Trophoblast cell (in vitro differentiated cells and primary cell): ENCODE results near the gene ITGB1.

Experiments
- DNase-seq, 2 donors: peaks; one replicate each; pipeline ENCODE4 v3.0.0-alpha.2; 2016
- H2AFZ ChIP-seq: 2 replicates; pipeline ENCODE4 v1.6.1; 2013; ENCODE audit warnings: low read length, moderate library complexity, mild to moderate bottlenecking; ENCODE audit not compliant: insufficient read depth, poor library complexity
- H2AK5ac ChIP-seq: 2 replicates; pipeline ENCODE4 v1.6.1; 2013; ENCODE audit warnings: mild to moderate bottlenecking, low read length
- H2BK120ac ChIP-seq: 2 replicates; pipeline ENCODE4 v1.6.1; 2013; ENCODE audit warnings: low read length, mild to moderate bottlenecking, moderate library complexity; ENCODE audit not compliant: insufficient read depth, poor library complexity
- H2BK12ac ChIP-seq: 2 replicates; pipeline ENCODE4 v1.6.1; 2013; ENCODE audit warnings: mild to moderate bottlenecking, low read length, moderate library complexity
- H2BK5ac ChIP-seq: 2 replicates; pipeline ENCODE4 v1.6.1; 2013; ENCODE audit warnings: low read length, low read depth, moderate library complexity, mild to moderate bottlenecking; ENCODE audit not compliant: poor library complexity
- H3K14ac ChIP-seq: 2 replicates; pipeline ENCODE4 v1.6.1; 2013; ENCODE audit warnings: mild to moderate bottlenecking, low read length
- H3K18ac ChIP-seq: 2 replicates; pipeline ENCODE4 v1.6.1; 2013; ENCODE audit warnings: mild to moderate bottlenecking, low read length
- H3K23ac ChIP-seq: 2 replicates; pipeline ENCODE4 v1.6.1; 2013; ENCODE audit warnings: low read length
- H3K27ac ChIP-seq: 2 replicates; pipeline ENCODE4 v1.5.1; 2013; ENCODE audit warnings: low read depth, mild to moderate bottlenecking, inconsistent platforms, low read length, moderate library complexity
- H3K27me3 ChIP-seq: 2 replicates; pipeline ENCODE4 v1.6.1; 2013; ENCODE audit warnings: inconsistent platforms, mild to moderate bottlenecking, low read length, moderate library complexity; ENCODE audit not compliant: insufficient read depth
- H3K36me3 ChIP-seq, 2 experiments: 1 replicate in 1 of 2; 2 replicates in 1 of 2; pipeline ENCODE4 v1.6.1; 2013; ENCODE audit warnings: low read length in 2 of 2, mild to moderate bottlenecking in 2 of 2, moderate library complexity in 1 of 2; ENCODE audit not compliant: insufficient read depth in 2 of 2, control insufficient read depth in 1 of 2
- H3K4ac ChIP-seq: 2 replicates; pipeline ENCODE4 v1.6.1; 2013; ENCODE audit warnings: low read depth, mild to moderate bottlenecking, low read length, moderate library complexity
- H3K4me1 ChIP-seq, 2 experiments: 1 replicate in 1 of 2; 2 replicates in 1 of 2; pipeline ENCODE4 v1.6.1; 2013; ENCODE audit warnings: low read length in 2 of 2, mild to moderate bottlenecking in 2 of 2, moderate library complexity in 1 of 2; ENCODE audit not compliant: insufficient read depth in 2 of 2, control insufficient read depth in 1 of 2
- H3K4me2 ChIP-seq: 2 replicates; pipeline ENCODE4 v1.6.1; 2013; ENCODE audit warnings: inconsistent platforms, mild to moderate bottlenecking, low read length, moderate library complexity
- H3K4me3 ChIP-seq: 2 replicates; pipeline ENCODE4 v1.5.1; 2013; ENCODE audit warnings: mild to moderate bottlenecking, low read depth, low read length, inconsistent platforms
- H3K79me1 ChIP-seq: one replicate; pipeline ENCODE4 v1.6.1; 2013; ENCODE audit warnings: low read length
- H3K79me2 ChIP-seq: 2 replicates; pipeline ENCODE4 v1.6.1; 2013; ENCODE audit warnings: low read length, mild to moderate bottlenecking; ENCODE audit not compliant: control insufficient read depth, insufficient read depth, poor library complexity
- H3K9ac ChIP-seq: 2 replicates; pipeline ENCODE4 v1.6.1; 2013; ENCODE audit warnings: mild to moderate bottlenecking, low read length
- H3K9me3 ChIP-seq: 2 replicates; pipeline ENCODE4 v1.6.1; 2013; ENCODE audit warnings: low read depth, mild to moderate bottlenecking, control low read depth, inconsistent platforms, low read length; ENCODE audit not compliant: insufficient read depth
- H4K12ac ChIP-seq: 2 replicates; pipeline ENCODE4 v1.6.1; 2013; ENCODE audit warnings: low read depth, mild to moderate bottlenecking, low read length, moderate library complexity
- H4K8ac ChIP-seq: 2 replicates; pipeline ENCODE4 v1.6.1; 2013; ENCODE audit warnings: low read depth, mild to moderate bottlenecking, low read length, moderate library complexity
- H4K91ac ChIP-seq: one replicate; pipeline ENCODE4 v1.6.1; 2013; ENCODE audit warnings: low read depth, mild to moderate bottlenecking, low read length, moderate library complexity
- WGBS: extraction: QIAGEN DNeasy Blood & Tissue Kit; methylation state at CpG from one replicate; pipeline ENCODE4 v1.1.7; 2013; ENCODE audit warnings: missing lambda C conversion rate; ENCODE audit not compliant: insufficient read length, insufficient coverage; ENCODE audit errors: extremely low coverage; 5-methylcytosine and 5-hydroxymethylcytosine counted together

The ITGB1 gene

DNA sequence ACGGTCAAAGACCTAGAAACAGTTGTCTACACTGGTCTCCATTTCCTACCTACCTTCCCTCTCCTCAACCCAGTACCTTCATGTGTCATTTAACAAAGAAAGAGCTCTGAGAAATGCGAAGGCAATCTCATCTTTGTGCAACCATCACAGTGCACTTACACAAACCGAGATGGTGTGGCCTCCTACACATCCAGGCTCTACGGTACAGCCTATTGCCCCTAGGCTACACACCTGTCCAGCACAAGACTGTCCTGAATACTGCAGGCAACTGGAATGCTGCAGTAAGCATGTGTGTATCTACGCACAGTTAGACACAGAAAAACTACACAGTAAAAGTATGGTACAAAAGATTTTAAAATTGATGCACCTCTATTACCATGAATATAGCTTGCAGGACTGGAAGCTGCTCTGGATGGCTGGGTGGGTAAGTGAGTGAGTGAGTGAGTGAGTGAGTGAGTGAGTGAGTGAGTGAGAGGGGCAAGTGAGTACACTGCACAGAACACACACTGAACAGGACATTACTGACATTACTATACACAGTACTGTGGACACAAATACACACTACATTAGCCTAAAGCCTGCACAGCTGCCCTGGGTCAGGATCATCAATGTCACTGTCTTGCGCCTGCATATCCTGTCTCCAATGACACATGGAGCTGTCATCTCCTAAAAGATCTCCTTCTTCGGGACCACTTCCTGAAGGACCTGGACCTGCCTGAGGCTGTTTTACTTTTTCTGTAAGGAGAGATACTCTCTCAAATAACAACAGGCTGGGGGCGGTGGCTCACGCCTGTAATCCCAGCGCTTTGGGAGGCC lies 18.5 kb downstream of the ITGB1 start:
- no peak overlapping the region for H3K18ac ChIP-seq
- H2AFZ ChIP-seq = no peak overlapping the region
- no peak overlapping the region for H2BK120ac ChIP-seq
- H3K36me3 ChIP-seq = peaks cover 5 to 13% of the 10 kb centered on the region in 2 experiments
- H4K12ac ChIP-seq = no peak overlapping the region
- no peaks in the 10 kb centered on the region for H3K9me3 ChIP-seq
- H3K4ac ChIP-seq = peak overlapping the region; percentile 21
- no peaks in the 10 kb centered on the region for H3K27me3 ChIP-seq
- H3K4me3 ChIP-seq = no peak overlapping the region
- H3K79me1 ChIP-seq = peaks cover 3% of the 10 kb centered on the region
- H3K27ac ChIP-seq = no peak overlapping the region
- no CpG with 5 or more reads among the region's 10 CpGs for WGBS
- no peak overlapping the region for H3K4me2 ChIP-seq
- H3K79me2 ChIP-seq = peaks cover 21% of the 10 kb centered on the region
- no peak overlapping the region for H3K9ac ChIP-seq
- no peak overlapping the region for H4K91ac ChIP-seq
- H2BK12ac ChIP-seq = no peak overlapping the region
- no peak overlapping the region for H3K23ac ChIP-seq
- H2BK5ac ChIP-seq = no peak overlapping the region
- H4K8ac ChIP-seq = no peak overlapping the region
- H3K14ac ChIP-seq = no peak overlapping the region
- peak; percentile 64 to 78 for DNase-seq
- H3K4me1 ChIP-seq = peaks cover 22 to 42% of the 10 kb centered on the region in 2 experiments
- no peak overlapping the region for H2AK5ac ChIP-seq

GRCh38 chr10:32938554-32939061 lies 19.4 kb downstream of the ITGB1 start:
- H2AK5ac ChIP-seq = no peak overlapping the region
- peaks cover 0 to 10% of the 10 kb centered on the region in 2 experiments for H3K36me3 ChIP-seq
- no peak overlapping the region for H4K8ac ChIP-seq
- no peaks in the 10 kb centered on the region for H3K79me1 ChIP-seq
- no peak overlapping the region for H2AFZ ChIP-seq
- DNase-seq = peak in 1 of 2 donors; percentile 54
- no peak overlapping the region for H2BK12ac ChIP-seq
- no peaks in the 10 kb centered on the region for H3K9me3 ChIP-seq
- no peak overlapping the region for H4K12ac ChIP-seq
- H3K4me3 ChIP-seq = no peak overlapping the region
- no peak overlapping the region for H3K23ac ChIP-seq
- H3K18ac ChIP-seq = no peak overlapping the region
- peak overlapping the region; percentile 7 for H3K4me2 ChIP-seq
- H2BK120ac ChIP-seq = no peak overlapping the region
- H4K91ac ChIP-seq = no peak overlapping the region
- H3K27me3 ChIP-seq = no peaks in the 10 kb centered on the region
- no peak overlapping the region for H2BK5ac ChIP-seq
- peak overlapping the region; percentile 6 for H3K27ac ChIP-seq
- H3K79me2 ChIP-seq = peaks cover 13% of the 10 kb centered on the region
- H3K14ac ChIP-seq = no peak overlapping the region
- no peak overlapping the region for H3K9ac ChIP-seq
- peak overlapping the region; percentile 21 for H3K4ac ChIP-seq
- no CpG with 5 or more reads among the region's 14 CpGs for WGBS
- H3K4me1 ChIP-seq = peaks cover 14 to 34% of the 10 kb centered on the region in 2 experiments

- peak overlapping the region; percentile 49 for H3K4ac ChIP-seq
- H2AK5ac ChIP-seq = no peak overlapping the region
- no peaks in the 10 kb centered on the region for H3K79me1 ChIP-seq
- no peak overlapping the region for H3K23ac ChIP-seq
- H2BK120ac ChIP-seq = no peak overlapping the region
- no peak overlapping the region for H3K9ac ChIP-seq
- no peak overlapping the region for H3K27ac ChIP-seq
- no peak overlapping the region for H3K18ac ChIP-seq
- no peak overlapping the region for H2AFZ ChIP-seq
- peak; percentile 38 to 80 for DNase-seq
- peaks cover 0 to 10% of the 10 kb centered on the region in 2 experiments for H3K36me3 ChIP-seq
- H4K8ac ChIP-seq = no peak overlapping the region
- WGBS = no CpG with 5 or more reads among the region's 5 CpGs
- H3K4me2 ChIP-seq = no peak overlapping the region
- H3K4me1 ChIP-seq = peaks cover 10 to 30% of the 10 kb centered on the region in 2 experiments
- H3K9me3 ChIP-seq = no peaks in the 10 kb centered on the region
- no peak overlapping the region for H2BK5ac ChIP-seq
- H4K12ac ChIP-seq = no peak overlapping the region
- no peak overlapping the region for H3K4me3 ChIP-seq
- H3K14ac ChIP-seq = no peak overlapping the region
- H2BK12ac ChIP-seq = no peak overlapping the region
- H4K91ac ChIP-seq = no peak overlapping the region
- H3K79me2 ChIP-seq = peaks cover 11% of the 10 kb centered on the region
- H3K27me3 ChIP-seq = no peaks in the 10 kb centered on the region
These were observed 20.1 kb downstream of the ITGB1 start for GRCh38 chr10:32937911-32938424.

- H3K14ac ChIP-seq = no peak overlapping the region
- H3K27ac ChIP-seq = no peak overlapping the region
- H3K4me3 ChIP-seq = no peak overlapping the region
- H3K4ac ChIP-seq = no peak overlapping the region
- DNase-seq = no peak
- H3K9me3 ChIP-seq = no peaks in the 10 kb centered on the region
- H2BK120ac ChIP-seq = no peak overlapping the region
- no peak overlapping the region for H3K9ac ChIP-seq
- H3K18ac ChIP-seq = no peak overlapping the region
- no peak overlapping the region for H4K91ac ChIP-seq
- H4K12ac ChIP-seq = no peak overlapping the region
- H3K36me3 ChIP-seq = peaks cover 6 to 15% of the 10 kb centered on the region in 2 experiments
- no peaks in the 10 kb centered on the region for H3K27me3 ChIP-seq
- no peak overlapping the region for H3K4me2 ChIP-seq
- no peaks in the 10 kb centered on the region for H3K4me1 ChIP-seq
- no peak overlapping the region for H2AK5ac ChIP-seq
- peaks cover 6% of the 10 kb centered on the region for H3K79me2 ChIP-seq
- no peak overlapping the region for H4K8ac ChIP-seq
- H2AFZ ChIP-seq = no peak overlapping the region
- no peak overlapping the region for H2BK5ac ChIP-seq
- H2BK12ac ChIP-seq = no peak overlapping the region
- no peaks in the 10 kb centered on the region for H3K79me1 ChIP-seq
- H3K23ac ChIP-seq = no peak overlapping the region
These were observed 25.8 kb downstream of the ITGB1 start for GRCh38 chr10:32932225-32932729.
